AG04450 (cell line): Measurements from ENCODE around the gene TYW1. TPM values are rescaled to one million over a fixed set of nuclear protein-coding genes. Genes with fewer than 3 reads are reported as not detected.
"Not testable (repeated sequence)": the region's sequence is repeated elsewhere in the genome, so short reads cannot be mapped to it uniquely, and the experiment has no call there.

Experiments
- CTCF ChIA-PET: fragments of 300-600, 350-600 bp; formaldehyde crosslinking; extraction: SDS; loops from one replicate; lab custom pipeline; 2022; ENCODE audit warnings: antibody characterized with exemption, inconsistent platforms; lab: Charles Lee
- POLR2A ChIA-PET: fragments of 350-600 bp; formaldehyde crosslinking; extraction: SDS; loops from one replicate; lab custom pipeline; 2021; ENCODE audit warnings: antibody characterized with exemption, inconsistent platforms; lab: Yijun Ruan, JAX
- DNase-seq: peaks from one replicate; pipeline ENCODE4 v3.0.0-alpha.2; 2011; ENCODE audit warnings: low read depth, low spot score
- H3K27ac ChIP-seq: one replicate; pipeline ENCODE4 v1.5.1; 2012; ENCODE audit warnings: low read depth, low read length, control low read depth
- H3K27me3 ChIP-seq: one replicate; pipeline ENCODE4 v1.6.0; 2012; ENCODE audit warnings: low read length; ENCODE audit not compliant: control insufficient read depth, insufficient read depth
- H3K4me3 ChIP-seq: 2 replicates; pipeline ENCODE4 v1.5.1; 2011; ENCODE audit warnings: mild to moderate bottlenecking, low read depth, low read length, control low read depth
- H3K9me3 ChIP-seq: 2 replicates; pipeline ENCODE4 v1.5.1; 2012; ENCODE audit warnings: low read length; ENCODE audit not compliant: control insufficient read depth, insufficient read depth
- CTCF ChIP-seq: IDR thresholded peaks from 2 replicates; pipeline ENCODE4 v1.5.1; 2011; ENCODE audit warnings: low read depth, low read length, control low read depth, inconsistent platforms
- polyA plus RNA-seq: library from polyadenylated mRNA; depleted of rRNA; stranded (reverse); fragments of >200 nt; gene quantifications from 2 replicates; pipeline ENCODE4 v1.2.3, GENCODE V29; 2011

TYW1 gene
- polyA plus RNA-seq, 1 experiment = 19.5 TPM

- no peak for DNase-seq
- POLR2A ChIA-PET = no interaction called here
- CTCF ChIA-PET = no interaction called here
- TF ChIP-seq CTCF = no peak
- no peak overlapping the region for H3K27ac ChIP-seq
- H3K27me3 ChIP-seq = no peaks in the 10 kb centered on the region
- H3K9me3 ChIP-seq = no peaks in the 10 kb centered on the region
- H3K4me3 ChIP-seq = no peak overlapping the region
These were observed 213.9 kb downstream of the TYW1 start for GRCh38 chr7:67210567-67210966.

GRCh38 chr7:67211650-67212330 is 215.2 kb downstream of the TYW1 start:
- H3K27me3 ChIP-seq, CTCF ChIA-PET, H3K4me3 ChIP-seq, DNase-seq, POLR2A ChIA-PET, H3K9me3 ChIP-seq, H3K27ac ChIP-seq: not testable (repeated sequence)

- H3K9me3 ChIP-seq, POLR2A ChIA-PET, H3K27ac ChIP-seq, H3K4me3 ChIP-seq, CTCF ChIA-PET, H3K27me3 ChIP-seq, DNase-seq: not testable (repeated sequence)
These were observed 216.4 kb downstream of the TYW1 start for GRCh38 chr7:67213038-67213437.

GRCh38 chr7:67223551-67223950 is 226.9 kb downstream of the TYW1 start:
- H3K27ac ChIP-seq = peak overlapping the region; percentile 31
- CTCF ChIA-PET, H3K9me3 ChIP-seq, POLR2A ChIA-PET, H3K4me3 ChIP-seq, H3K27me3 ChIP-seq: not testable (repeated sequence)
- DNase-seq = peak; percentile 72

- H3K4me3 ChIP-seq, H3K27me3 ChIP-seq, POLR2A ChIA-PET, H3K27ac ChIP-seq, CTCF ChIA-PET, H3K9me3 ChIP-seq: not testable (repeated sequence)
- DNase-seq = peak; percentile 4
These were observed 229.8 kb downstream of the TYW1 start for GRCh38 chr7:67226340-67226907.

GRCh38 chr7:67226967-67227366 is 230.3 kb downstream of the TYW1 start:
- H3K27ac ChIP-seq, H3K27me3 ChIP-seq, H3K4me3 ChIP-seq, H3K9me3 ChIP-seq, DNase-seq, CTCF ChIA-PET, POLR2A ChIA-PET: not testable (repeated sequence)

- POLR2A ChIA-PET, H3K27me3 ChIP-seq, CTCF ChIA-PET, DNase-seq, H3K9me3 ChIP-seq, H3K4me3 ChIP-seq, H3K27ac ChIP-seq: not testable (repeated sequence)
These were observed 232.4 kb downstream of the TYW1 start for GRCh38 chr7:67229018-67229417.

- POLR2A ChIA-PET, H3K4me3 ChIP-seq, DNase-seq, H3K9me3 ChIP-seq, H3K27me3 ChIP-seq, H3K27ac ChIP-seq: not testable (repeated sequence)
- CTCF ChIA-PET = interaction anchor here (0.6 kb wide), 1 partner anchor 1846 kb away, joined by 3 read pairs; no protein-coding TSS in a partner anchor
These were observed 233.4 kb downstream of the TYW1 start for GRCh38 chr7:67230029-67230428.

- H3K4me3 ChIP-seq, POLR2A ChIA-PET, H3K27ac ChIP-seq, CTCF ChIA-PET, H3K9me3 ChIP-seq, DNase-seq, H3K27me3 ChIP-seq: not testable (repeated sequence)
These were observed 236.9 kb downstream of the TYW1 start for GRCh38 chr7:67233506-67233905.

GRCh38 chr7:67236216-67236615 is 239.6 kb downstream of the TYW1 start:
- H3K4me3 ChIP-seq, DNase-seq, H3K27me3 ChIP-seq, POLR2A ChIA-PET, CTCF ChIA-PET, H3K9me3 ChIP-seq, H3K27ac ChIP-seq: not testable (repeated sequence)

- H3K4me3 ChIP-seq, CTCF ChIA-PET, POLR2A ChIA-PET, DNase-seq, H3K9me3 ChIP-seq, H3K27ac ChIP-seq, H3K27me3 ChIP-seq: not testable (repeated sequence)
These were observed 246.2 kb downstream of the TYW1 start for GRCh38 chr7:67242871-67243270.
